ENCODE data around the gene HSPB1.

DNA sequence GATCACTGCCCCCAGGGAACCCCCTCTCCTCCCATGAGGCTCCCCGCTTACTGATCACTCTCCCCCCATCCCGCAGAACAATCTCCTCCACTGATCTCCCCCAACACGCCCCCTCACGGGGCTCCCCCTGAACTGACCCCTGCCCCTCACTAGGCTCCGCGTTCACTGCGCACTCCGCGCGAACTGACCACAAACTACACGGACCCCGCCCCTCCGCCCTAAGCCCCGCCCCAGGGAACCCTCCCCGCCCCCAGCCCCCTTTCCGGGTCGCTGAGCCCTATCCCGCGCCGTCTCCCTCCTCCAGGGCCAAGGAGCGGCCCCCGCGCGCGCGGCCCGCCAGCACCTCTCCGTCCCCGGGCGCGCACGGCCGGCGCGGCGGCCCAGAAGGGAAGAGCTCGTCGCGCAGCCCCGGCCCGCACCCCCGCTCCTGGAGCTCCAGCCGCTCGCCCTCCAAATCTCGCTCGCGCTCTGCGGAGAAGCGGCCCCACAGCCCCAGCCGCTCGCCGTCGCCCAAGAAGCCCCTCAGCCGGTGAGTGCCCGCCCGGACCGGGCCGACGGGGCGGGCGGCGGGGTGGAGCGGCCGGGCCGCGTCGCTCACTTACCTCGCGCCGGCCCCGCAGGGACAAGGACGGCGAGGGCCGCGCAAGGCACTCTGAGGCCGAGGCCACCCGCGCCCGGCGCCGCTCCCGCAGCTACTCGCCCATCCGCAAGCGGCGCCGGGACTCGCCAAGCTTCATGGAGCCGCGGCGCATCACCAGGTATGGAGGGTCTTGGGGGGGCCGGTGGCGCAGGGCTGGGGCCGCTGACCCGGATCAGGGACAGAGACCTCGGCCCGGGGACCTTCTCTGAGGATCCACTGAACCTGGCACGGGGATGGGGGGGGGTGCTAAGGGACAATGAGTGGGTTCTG is 19.9 kb upstream of the HSPB1 start:
- no peak for TF ChIP-seq CTCF (conservative IDR thresholded peaks at IDR 0.05; ENCODE audit: low read length)
- TF ChIP-seq EZH2phosphoT487 (IDR thresholded peaks at IDR 0.05; ENCODE audit: borderline replicate concordance), result no peak

All from Loucy (cell line).